ENCODE results near the gene CACNB2. TPM values are rescaled to one million over a fixed set of nuclear protein-coding genes. Genes with fewer than 3 reads are reported as not detected.

CACNB2 gene
- total RNA-seq, 1 experiment from 2014 or later = not detected

- H3K4me1 ChIP-seq (replicated peaks; ENCODE audit: insufficient read depth) = no peaks in the 10 kb centered on the region
- no peaks in the 10 kb centered on the region; the same call in 1 of the 2 replicates for H3K27me3 ChIP-seq (ENCODE audit: insufficient read depth, low read depth)
- no peaks in the 10 kb centered on the region for H3K9me3 ChIP-seq (ENCODE audit: insufficient read depth, low read depth)
- no peak overlapping the region for H3K4me3 ChIP-seq
- no peak overlapping the region for H3K4me2 ChIP-seq
- no peak overlapping the region for H2AFZ ChIP-seq
- TF ChIP-seq EZH2 (IDR thresholded peaks at IDR 0.05; ENCODE audit: low read depth) (no peak), CTCF (conservative IDR thresholded peaks at IDR 0.05) (no peak)
- H3K27ac ChIP-seq = no peak overlapping the region
- no peaks in the 10 kb centered on the region for H3K36me3 ChIP-seq (ENCODE audit: low read depth)
- no peaks in the 10 kb centered on the region for H3F3A ChIP-seq (ENCODE audit: insufficient read depth, low read depth)
- ChIA-PET POLR2A (ENCODE audit: unreplicated experiment) (interaction anchor here (0.7 kb wide), 1 partner anchor 62 kb away, joined by 9 read pairs; no protein-coding TSS in a partner anchor), CTCF (interaction anchor here (0.6 kb wide), 1 partner anchor 37 kb away, joined by 5 read pairs; no protein-coding TSS in a partner anchor)
- H4K20me1 ChIP-seq (ENCODE audit: insufficient read depth) = no peaks in the 10 kb centered on the region
- no TSS peak for BruUV-seq (replicated peaks)
- H3K79me2 ChIP-seq (ENCODE audit: low read depth) = no peaks in the 10 kb centered on the region
- intact Hi-C loops (cut with micrococcal nuclease; ENCODE audit: unreplicated experiment) = no loop called here
- no peaks in the 10 kb centered on the region for H3K9me2 ChIP-seq (ENCODE audit: insufficient read depth)
- no peak for DNase-seq
These were observed 4.7 kb downstream of the CACNB2 start for GRCh38 chr10:18144928-18145327.

GRCh38 chr10:18145652-18146051 lies 5.4 kb downstream of the CACNB2 start:
- no peaks in the 10 kb centered on the region for H3K79me2 ChIP-seq (ENCODE audit: low read depth)
- H3K9me3 ChIP-seq (ENCODE audit: insufficient read depth, low read depth) = no peaks in the 10 kb centered on the region
- CTCF ChIA-PET = interaction anchor here (0.6 to 0.7 kb wide), 2 partner anchors 22 to 298 kb away, joined by 3 to 4 read pairs; no protein-coding TSS in a partner anchor
- H3K9me2 ChIP-seq (ENCODE audit: insufficient read depth) = no peaks in the 10 kb centered on the region
- no peak for DNase-seq
- no peak overlapping the region for H3K4me2 ChIP-seq
- H3F3A ChIP-seq (ENCODE audit: insufficient read depth, low read depth) = no peaks in the 10 kb centered on the region
- no peaks in the 10 kb centered on the region; the same call in 1 of the 2 replicates for H3K27me3 ChIP-seq (ENCODE audit: insufficient read depth, low read depth)
- POLR2A ChIA-PET (ENCODE audit: unreplicated experiment) = no interaction called here
- intact Hi-C loops (cut with micrococcal nuclease; ENCODE audit: unreplicated experiment) = no loop called here
- H3K27ac ChIP-seq = no peak overlapping the region
- no peak for TF ChIP-seq CTCF (conservative IDR thresholded peaks at IDR 0.05)
- no peak for TF ChIP-seq EZH2 (IDR thresholded peaks at IDR 0.05; ENCODE audit: low read depth)
- no peaks in the 10 kb centered on the region for H4K20me1 ChIP-seq (ENCODE audit: insufficient read depth)
- no peaks in the 10 kb centered on the region for H3K36me3 ChIP-seq (ENCODE audit: low read depth)
- no TSS peak for BruUV-seq (replicated peaks)
- H3K4me3 ChIP-seq = no peak overlapping the region
- H2AFZ ChIP-seq = no peak overlapping the region
- no peaks in the 10 kb centered on the region for H3K4me1 ChIP-seq (replicated peaks; ENCODE audit: insufficient read depth)

GRCh38 chr10:18149196-18149800 lies 9.1 kb downstream of the CACNB2 start:
- DNase-seq = no peak
- H3F3A ChIP-seq (ENCODE audit: insufficient read depth, low read depth) = no peaks in the 10 kb centered on the region
- H3K79me2 ChIP-seq (ENCODE audit: low read depth) = no peaks in the 10 kb centered on the region
- H4K20me1 ChIP-seq (ENCODE audit: insufficient read depth) = no peaks in the 10 kb centered on the region
- intact Hi-C loops (cut with micrococcal nuclease; ENCODE audit: unreplicated experiment) = no loop called here
- no peaks in the 10 kb centered on the region for H3K27me3 ChIP-seq (ENCODE audit: insufficient read depth, low read depth)
- no TSS peak for BruUV-seq (replicated peaks)
- ChIA-PET CTCF (interaction anchor here (0.6 kb wide), 1 partner anchor 1671 kb away, joined by 3 read pairs; no protein-coding TSS in a partner anchor), POLR2A (ENCODE audit: unreplicated experiment) (no interaction called here)
- H3K9me2 ChIP-seq (ENCODE audit: insufficient read depth) = no peaks in the 10 kb centered on the region
- TF ChIP-seq CTCF (conservative IDR thresholded peaks at IDR 0.05) (no peak), EZH2 (IDR thresholded peaks at IDR 0.05; ENCODE audit: low read depth) (no peak)
- no peak overlapping the region for H3K27ac ChIP-seq
- no peak overlapping the region for H3K4me3 ChIP-seq
- no peaks in the 10 kb centered on the region for H3K9me3 ChIP-seq (ENCODE audit: insufficient read depth, low read depth)
- no peaks in the 10 kb centered on the region for H3K4me1 ChIP-seq (replicated peaks; ENCODE audit: insufficient read depth)
- H2AFZ ChIP-seq = no peak overlapping the region
- H3K36me3 ChIP-seq (ENCODE audit: low read depth) = no peaks in the 10 kb centered on the region
- H3K4me2 ChIP-seq = no peak overlapping the region
